Superior temporal gyrus (tissue), 1 donor: Measurements from ENCODE around the gene CCDC24.

Experiments
- DNase-seq: peaks from one replicate; pipeline ENCODE4 v3.0.0-alpha.2; 2016; ENCODE audit errors: extremely low spot score

CCDC24 gene

DNA sequence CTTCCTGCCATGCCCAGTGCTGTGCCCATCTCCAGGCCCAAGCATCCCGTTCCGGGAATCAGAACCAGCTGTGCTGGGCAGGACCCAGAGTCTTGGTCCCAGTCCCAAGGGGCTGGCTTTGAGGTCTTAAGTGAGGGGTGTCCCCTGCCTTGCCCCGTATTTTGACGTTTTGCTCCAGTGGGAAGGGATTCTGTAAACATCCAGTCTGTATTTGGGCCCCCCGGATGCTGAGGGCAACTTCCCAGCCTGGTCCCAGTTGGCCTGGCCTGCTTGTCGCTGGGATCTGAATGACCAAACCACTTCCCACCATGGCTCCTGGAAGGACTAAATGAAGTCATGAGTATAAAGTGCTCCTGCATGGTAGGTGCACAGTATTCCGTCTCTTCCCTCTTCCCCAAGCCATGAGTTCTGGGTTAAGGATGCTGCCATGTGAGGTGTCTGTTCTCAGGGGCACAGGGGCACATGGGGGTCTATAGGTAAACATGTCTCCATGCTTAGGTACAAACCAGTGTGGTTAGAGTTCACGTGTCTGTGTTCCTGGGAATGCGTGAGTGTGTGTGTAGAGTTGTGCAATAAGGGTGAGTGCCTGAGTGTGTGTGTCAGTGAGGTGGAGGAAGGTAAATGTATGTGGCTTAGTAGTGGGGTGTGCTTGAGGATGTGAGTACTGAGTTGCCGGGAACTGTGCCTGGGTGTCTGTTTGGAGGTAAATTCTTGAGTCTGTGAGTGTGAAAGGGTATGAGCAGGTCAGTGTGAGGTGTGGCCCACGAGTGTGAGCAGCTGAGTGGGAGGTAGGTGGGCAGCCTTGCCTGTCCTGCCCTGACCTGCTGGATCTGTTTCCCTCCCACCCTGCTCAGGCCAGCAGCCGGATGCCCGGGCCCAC is 10.9 kb upstream of the CCDC24 start:
- no peak for DNase-seq

- DNase-seq: no peak
These were observed 10.3 kb upstream of the CCDC24 start for GRCh38 chr1:43981135-43981491.

DNA sequence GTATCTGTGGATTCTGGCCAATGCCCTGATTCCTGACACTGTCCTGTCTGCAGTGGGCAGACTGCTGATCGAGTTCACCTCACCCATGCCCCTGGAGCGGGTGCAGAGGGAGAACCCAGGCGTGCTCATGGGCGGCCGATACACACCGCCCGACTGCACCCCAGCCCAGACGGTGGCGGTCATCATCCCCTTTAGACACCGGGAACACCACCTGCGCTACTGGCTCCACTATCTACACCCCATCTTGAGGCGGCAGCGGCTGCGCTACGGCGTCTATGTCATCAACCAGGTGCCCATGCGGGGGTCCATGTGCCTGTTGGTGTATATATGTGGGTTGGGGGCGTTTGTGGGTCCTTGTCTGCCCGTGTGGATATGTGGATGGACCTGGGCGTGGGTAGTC is 9.8 kb upstream of the CCDC24 start:
- no peak for DNase-seq

DNA sequence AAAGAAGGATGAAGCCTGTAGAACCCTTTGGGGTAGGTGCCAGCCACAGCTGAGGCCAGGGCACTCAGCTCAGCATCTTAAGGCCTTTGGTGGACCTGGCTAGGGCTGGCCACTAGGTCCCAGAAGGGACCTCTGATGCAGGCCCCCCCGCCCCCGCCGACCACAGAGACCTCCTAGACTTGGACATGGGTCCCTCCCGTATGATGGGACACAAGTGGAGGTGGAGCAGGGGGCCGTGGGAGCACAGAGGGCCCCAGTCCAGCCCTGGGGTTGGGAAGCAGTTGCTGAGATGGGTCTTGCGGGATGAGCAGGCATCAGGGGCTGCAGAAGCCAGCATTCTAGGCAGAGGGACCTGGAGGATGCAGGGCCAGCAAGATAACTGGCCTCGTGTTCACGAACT is 9.2 kb upstream of the CCDC24 start:
- no peak for DNase-seq

- DNase-seq: no peak
These were observed 8.6 kb upstream of the CCDC24 start for GRCh38 chr1:43982808-43983207.

- DNase-seq: no peak
These were observed 8.0 kb upstream of the CCDC24 start for GRCh38 chr1:43983253-43983899.

DNA sequence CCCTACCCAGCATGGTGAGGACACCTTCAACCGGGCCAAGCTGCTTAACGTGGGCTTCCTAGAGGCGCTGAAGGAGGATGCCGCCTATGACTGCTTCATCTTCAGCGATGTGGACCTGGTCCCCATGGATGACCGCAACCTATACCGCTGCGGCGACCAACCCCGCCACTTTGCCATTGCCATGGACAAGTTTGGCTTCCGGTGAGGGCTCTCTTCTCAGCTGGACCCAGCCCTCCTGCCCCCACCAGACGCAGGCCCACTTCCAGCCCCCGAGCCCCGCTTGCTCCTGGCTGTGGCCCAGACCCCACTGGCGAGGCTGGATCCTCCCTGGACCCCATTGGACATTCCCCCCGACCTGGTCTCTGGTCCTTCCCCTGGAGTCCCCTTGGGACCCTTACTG is 6.5 kb upstream of the CCDC24 start:
- DNase-seq: no peak

DNA sequence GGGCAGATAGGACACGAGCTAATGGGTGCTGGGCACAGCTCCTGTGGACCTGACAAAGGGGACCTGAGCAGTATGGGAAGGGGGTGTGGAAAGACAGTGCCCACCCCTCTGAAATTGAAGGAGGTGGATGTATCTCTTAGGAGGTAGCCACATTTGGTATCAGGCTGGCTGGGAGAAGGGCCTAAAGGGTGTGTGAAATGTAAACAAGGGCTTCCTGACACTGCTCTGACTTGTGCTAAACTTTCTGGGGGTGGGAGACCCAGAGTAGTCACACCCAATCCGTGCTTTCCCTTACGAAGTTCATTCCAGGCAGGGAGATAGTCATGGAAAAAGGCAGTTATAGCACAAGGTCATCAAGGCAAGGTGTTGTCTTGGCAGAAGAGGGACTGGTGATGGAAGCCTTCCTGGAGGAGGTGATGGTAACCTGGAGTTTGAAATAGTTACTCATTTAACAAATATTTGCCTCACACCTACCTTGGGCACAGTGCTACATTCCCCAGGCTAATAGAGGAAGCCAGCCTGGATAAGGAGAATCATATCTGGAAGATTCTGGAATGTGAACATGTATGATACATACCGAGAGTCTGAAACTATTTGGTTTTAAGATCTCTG is 5.3 kb upstream of the CCDC24 start:
- no peak for DNase-seq

GRCh38 chr1:43986712-43987111 is 4.7 kb upstream of the CCDC24 start:
- no peak for DNase-seq

GRCh38 chr1:43987159-43987902 is 4.1 kb upstream of the CCDC24 start:
- no peak for DNase-seq

DNA sequence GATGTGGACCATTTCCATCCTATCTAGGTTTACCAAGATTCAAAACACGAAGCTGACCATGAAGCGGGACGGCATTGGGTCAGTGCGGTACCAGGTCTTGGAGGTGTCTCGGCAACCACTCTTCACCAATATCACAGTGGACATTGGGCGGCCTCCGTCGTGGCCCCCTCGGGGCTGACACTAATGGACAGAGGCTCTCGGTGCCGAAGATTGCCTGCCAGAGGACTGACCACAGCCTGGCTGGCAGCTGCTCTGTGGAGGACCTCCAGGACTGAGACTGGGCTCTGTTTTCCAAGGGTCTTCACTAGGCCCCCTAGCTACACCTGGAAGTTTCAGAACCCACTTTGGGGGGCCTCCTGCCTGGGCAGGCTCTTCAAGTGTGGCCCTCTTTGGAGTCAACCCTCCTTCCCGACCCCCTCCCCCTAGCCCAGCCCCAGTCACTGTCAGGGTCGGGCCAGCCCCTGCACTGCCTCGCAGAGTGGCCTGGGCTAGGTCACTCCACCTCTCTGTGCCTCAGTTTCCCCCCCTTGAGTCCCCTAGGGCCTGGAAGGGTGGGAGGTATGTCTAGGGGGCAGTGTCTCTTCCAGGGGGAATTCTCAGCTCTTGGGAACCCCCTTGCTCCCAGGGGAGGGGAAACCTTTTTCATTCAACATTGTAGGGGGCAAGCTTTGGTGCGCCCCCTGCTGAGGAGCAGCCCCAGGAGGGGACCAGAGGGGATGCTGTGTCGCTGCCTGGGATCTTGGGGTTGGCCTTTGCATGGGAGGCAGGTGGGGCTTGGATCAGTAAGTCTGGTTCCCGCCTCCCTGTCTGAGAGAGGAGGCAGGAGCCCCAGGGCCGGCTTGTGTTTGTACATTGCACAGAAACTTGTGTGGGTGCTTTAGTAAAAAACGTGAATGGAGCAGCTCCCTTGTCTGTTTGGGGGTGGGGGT is 864 bp upstream of the CCDC24 start:
- DNase-seq: no peak

DNA sequence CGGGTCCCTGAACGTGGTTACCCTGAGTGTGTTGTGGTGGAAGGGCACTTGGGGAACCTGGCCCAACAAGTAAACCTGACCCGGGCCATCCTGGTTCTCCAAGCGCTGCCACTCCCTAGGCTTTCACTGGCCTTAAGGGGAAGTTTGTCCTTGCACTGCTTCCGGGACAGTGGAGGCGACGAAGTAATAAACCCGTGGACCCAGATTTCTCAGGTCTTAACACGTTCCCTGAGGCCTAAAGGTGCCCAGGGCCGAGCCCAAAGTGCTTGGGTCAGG is 261 bp upstream of the CCDC24 start:
- DNase-seq: no peak

GRCh38 chr1:43992232-43992995 is 1.0 kb downstream of the CCDC24 start:
- no peak for DNase-seq

DNA sequence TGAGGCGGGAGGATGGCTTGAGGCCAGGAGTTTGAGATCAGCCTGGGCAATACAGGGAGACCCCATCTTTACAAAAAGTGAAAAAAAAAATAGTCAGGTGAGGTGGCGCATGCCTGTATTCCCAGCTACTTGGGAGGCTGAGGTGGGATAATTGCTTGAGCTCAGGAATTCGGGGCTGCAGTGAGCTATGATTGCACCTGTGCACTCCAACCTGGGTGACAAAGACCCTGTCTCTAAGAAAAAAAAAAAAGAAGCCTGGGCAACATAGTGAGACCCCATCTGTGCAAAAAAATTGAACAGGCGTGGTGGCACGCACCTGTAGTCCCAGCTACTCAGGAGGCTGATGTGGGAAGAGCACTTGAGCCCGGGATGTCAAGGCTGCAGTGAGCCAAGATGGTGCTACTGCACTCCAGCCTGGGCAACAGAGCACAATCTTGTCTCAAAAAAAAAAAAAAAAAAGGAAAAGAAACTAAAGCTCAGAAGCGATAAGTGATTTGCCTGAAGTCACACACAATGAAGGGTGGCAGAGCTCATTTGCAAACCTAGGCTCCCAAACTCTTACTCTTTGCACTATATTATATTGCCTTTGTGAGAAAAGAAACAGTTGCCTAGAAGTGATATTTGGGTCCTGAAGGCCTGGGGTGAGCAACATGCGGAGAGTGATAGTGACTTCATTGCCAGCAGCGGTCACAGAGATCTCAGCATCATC is 2.0 kb downstream of the CCDC24 start:
- DNase-seq: no peak

DNA sequence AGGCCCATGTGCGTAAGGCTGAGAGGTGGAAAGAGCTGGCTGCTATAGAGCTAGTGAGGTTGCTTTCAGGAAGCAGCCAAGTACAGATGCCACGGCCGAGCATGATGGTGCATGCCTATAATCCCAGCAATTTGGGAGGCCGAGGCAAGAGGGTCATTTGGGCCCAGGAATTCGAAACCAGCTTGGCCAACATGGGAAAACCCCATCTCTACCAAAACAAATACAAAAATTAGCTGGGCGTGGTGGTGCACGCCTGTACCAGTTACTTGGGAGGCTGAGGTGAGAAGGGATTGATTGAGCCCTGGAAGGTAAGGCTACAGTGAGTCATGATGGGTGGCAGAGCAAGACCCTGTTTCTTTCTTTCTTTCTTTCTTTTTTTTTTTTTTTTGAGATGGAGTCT is 2.7 kb downstream of the CCDC24 start:
- no peak for DNase-seq

- no peak for DNase-seq
These were observed 3.7 kb downstream of the CCDC24 start for GRCh38 chr1:43994794-43995790.

GRCh38 chr1:43995984-43996732 is 4.8 kb downstream of the CCDC24 start:
- DNase-seq: peak; percentile 11

DNA sequence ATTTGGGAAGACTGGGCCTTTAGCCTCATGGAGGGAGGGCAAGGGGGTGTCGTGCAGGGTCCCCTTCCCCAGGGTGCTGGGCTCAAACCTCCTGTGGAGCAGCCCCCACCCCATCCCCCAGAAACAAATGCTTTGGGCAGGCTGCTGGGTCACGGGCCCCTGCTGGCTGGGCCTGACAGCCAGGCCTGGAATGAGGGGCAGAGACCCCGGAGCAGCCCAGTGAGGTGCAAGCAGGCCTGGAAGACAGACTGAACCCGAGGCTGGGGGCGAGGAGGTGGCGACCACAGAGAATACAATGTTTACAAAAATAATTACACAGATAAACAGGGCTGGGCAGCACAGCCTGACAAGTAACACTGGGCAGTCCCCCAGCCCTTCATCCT is 5.3 kb downstream of the CCDC24 start:
- no peak for DNase-seq
